Endometrial microvascular endothelial cells (primary cell): ENCODE results near the gene SHPK. TPM values are rescaled to one million over a fixed set of nuclear protein-coding genes. Genes with fewer than 3 reads are reported as not detected.

Experiments
- in situ Hi-C: cut with HindIII; loops from 2 replicates; pipeline ENCODE4 v1.10.0; 2017; ENCODE audit warnings: low sequenced_read_pairs, low pct_unique_long_range_greater_than_20kb; ENCODE audit errors: inconsistent ontology term
- total RNA-seq: library from RNA; depleted of rRNA; stranded (reverse); fragments of >200 nt; gene quantifications from one replicate; pipeline ENCODE4 v1.2.3, GENCODE V29; 2015; ENCODE audit errors: inconsistent ontology term

Gene SHPK
- total RNA-seq, 1 donor from 2014 or later = 25.1 TPM

GRCh38 chr17:3663102-3664011, 27.3 kb upstream of the SHPK start:
- in situ Hi-C loops = no loop called here

DNA sequence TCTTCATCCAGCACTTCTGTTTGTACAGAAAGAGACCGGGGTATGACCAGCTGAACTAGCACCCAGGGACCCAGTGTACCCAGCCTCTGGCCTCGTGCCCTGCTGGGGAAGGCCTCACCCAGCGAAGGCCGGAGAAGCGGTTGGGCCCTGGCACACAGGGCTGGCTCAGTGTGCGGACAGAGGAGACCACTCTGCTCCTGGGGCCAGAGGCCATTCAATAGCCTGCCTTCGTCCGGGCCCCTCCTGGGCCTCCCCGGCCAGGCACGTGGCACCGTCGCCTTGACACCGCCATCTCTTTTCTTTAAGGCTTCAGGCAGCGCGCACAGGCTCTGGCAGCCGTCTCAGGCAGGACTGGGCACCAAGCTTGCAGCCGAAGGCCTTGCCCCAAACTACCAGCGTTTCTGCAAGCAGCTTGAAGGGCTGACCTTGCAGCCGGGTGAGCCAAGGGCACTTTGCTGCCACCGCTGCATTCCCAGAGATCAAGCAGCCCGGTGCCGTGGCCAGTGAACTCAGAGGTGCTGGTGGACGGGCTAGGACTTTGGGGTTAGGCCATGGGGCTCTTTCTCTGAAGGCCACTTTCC, 24.4 kb upstream of the SHPK start:
- in situ Hi-C loops = no loop called here

DNA sequence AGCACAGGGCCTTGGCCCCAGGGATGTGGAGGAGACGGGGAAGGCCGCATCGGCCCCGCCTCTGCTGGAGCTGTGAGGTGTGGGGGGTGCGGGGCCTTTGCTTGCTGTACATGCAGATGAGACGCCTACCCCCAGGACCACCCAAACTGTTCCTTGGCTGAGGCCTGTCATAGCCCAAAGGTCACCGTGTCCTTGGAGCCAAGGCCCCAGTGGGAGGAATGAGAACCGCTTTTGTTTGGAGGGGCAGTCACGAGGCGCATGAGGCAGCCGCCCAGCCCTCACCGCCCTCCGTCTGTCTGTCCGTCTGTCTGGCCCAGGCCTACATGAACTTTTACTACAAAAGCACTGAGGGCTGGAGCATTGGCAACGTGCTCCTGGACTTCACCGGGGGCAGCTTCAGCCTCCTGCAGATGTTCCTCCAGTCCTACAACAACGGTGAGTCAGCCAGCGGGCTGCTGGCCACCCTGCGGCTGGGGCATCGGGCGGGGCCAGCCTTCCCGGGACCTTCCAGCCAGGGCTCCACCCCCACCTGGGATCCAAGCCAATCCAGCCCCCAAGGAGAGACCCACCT, 23.6 kb upstream of the SHPK start:
- in situ Hi-C loops = no loop called here

GRCh38 chr17:3658784-3659449, 22.9 kb upstream of the SHPK start:
- in situ Hi-C loops = no loop called here

GRCh38 chr17:3657874-3658783, 22.1 kb upstream of the SHPK start:
- in situ Hi-C loops = no loop called here

DNA sequence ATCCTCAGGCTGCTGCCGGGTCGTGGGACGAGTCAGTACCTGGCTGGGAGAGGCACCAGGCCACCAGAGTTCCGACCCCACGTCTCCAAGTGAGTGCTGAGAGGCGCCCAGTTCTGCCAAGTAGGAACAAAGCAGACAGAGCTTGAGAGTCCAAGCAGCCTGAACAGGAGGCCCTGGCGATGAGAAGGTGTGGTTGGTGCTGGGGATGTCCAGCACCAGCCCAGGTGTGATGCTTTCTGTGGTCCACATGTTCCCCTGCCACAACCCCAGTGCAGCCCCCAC, 21.5 kb upstream of the SHPK start:
- in situ Hi-C loops = no loop called here

GRCh38 chr17:3656755-3657587, 20.9 kb upstream of the SHPK start:
- in situ Hi-C loops = no loop called here

GRCh38 chr17:3656353-3656752, 20.3 kb upstream of the SHPK start:
- in situ Hi-C loops = no loop called here

DNA sequence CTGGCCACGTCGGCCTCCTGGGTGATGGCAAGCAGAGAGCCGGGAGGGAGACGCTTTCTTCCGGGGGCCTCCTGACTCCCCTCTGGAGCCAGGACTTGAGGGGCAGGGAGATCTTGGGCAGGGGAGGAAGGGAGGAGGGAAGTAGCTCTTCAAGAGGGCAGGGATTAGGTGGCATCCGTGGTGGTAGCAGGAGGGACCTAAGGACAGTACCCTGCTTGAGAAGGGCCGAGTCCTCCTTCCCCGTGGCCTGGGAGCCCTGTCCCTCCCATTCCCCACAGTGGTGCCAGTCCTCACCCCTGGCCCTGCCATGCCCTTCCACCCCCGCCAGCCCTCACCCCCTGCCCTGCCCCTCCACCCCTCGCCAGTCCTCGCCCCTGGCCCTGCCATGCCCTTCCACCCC, 19.7 kb upstream of the SHPK start:
- in situ Hi-C loops = no loop called here

DNA sequence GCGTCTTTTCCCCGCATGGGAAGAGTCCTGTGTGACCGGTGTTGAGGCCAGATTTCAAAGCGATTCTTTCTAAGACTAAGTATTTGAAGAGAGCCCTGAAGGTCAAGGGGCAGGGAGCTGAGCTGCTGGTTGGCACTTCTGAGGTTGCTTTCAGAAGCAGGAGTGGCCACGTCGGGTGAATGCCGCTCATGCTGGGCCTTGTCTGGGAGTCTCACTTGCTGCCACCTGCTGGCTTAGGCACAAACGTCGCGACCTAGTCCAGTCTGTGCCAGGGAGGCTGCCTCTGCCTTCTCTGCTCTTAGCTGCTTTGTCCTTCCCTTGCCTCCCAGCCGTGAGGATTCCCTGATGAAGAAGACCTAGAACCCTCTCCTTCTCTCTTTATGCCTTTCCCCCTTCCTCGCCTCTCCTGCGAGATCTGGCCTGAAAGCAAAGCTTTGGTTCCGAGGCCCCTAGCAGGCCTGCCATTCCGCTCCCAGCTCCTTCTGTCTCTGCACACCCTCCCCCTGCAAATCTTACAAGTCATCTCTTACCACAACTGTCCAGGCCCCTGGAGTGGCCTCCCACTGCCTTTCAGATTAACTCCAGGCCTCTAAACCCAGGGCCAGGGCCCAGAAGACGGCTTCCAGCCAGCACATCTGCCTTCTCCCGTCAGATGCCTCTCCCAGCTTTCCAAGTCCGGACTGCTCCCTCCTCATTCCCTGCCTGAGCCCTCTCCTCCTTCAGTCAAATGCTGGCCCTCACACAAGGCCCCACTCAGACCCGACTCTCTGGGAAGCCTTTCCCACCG, 11.9 kb upstream of the SHPK start:
- in situ Hi-C loops = no loop called here

- in situ Hi-C loops = no loop called here
Measured at GRCh38 chr17:3647251-3647650, 11.2 kb upstream of the SHPK start.

GRCh38 chr17:3645310-3645709, 9.3 kb upstream of the SHPK start:
- in situ Hi-C loops = no loop called here

GRCh38 chr17:3643889-3644349, 7.9 kb upstream of the SHPK start:
- in situ Hi-C loops = no loop called here

- in situ Hi-C loops = no loop called here
Measured at GRCh38 chr17:3641717-3642486, 5.9 kb upstream of the SHPK start.

- in situ Hi-C loops = no loop called here
Measured at GRCh38 chr17:3641014-3641413, 5.0 kb upstream of the SHPK start.

DNA sequence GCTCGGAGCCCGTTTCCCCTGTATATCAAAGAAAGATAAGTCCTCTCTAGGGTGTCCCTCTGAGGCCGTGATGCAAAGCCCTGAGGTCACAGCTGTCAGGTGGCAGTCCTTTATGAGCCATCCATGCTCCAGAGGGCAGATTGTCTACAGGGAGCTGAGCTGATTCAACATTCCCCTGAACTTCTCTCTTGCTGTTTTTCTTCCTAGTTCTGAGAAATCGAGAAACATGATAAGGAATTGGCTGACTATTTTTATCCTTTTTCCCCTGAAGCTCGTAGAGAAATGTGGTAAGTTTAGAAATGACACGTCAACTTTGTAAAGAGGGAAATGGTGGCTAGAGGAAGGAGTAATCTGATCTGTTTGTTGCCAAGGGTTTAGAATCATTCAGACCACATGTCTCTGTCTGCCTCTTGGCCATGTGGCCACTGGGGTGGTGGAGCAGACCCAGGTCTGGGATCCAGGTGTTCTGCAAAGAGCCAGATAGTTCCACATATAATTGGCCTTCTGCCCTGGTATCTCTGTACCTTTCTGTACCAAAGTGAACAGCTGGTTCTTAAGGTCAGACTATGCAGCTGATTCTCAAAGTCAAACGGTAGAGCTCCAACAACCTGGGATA, 4.0 kb upstream of the SHPK start:
- in situ Hi-C loops = no loop called here
